Effector CD4-positive, alpha-beta T cell (primary cell): ENCODE measurements around the gene SPP2.

Experiments used
- DNase-seq: peaks from one replicate; pipeline ENCODE4 v3.0.0-alpha.2; 2020

The SPP2 gene

DNA sequence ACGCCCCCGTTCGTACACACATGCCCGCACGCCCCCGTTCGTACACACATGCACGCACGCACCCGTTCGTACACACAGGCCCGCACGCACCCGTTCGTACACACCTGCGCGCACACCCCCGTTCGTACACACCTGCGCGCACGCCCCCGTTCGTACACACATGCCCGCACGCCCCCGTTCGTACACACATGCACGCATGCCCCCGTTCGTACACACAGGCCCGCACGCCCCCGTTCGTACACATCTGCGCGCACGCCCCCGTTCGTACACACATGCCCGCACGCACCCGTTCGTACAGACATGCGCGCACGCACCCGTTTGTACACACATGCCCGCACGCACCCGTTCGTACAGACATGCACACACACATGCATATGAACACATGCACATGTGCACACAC is 45.7 kb downstream of the SPP2 start:
- no peak for DNase-seq

DNA sequence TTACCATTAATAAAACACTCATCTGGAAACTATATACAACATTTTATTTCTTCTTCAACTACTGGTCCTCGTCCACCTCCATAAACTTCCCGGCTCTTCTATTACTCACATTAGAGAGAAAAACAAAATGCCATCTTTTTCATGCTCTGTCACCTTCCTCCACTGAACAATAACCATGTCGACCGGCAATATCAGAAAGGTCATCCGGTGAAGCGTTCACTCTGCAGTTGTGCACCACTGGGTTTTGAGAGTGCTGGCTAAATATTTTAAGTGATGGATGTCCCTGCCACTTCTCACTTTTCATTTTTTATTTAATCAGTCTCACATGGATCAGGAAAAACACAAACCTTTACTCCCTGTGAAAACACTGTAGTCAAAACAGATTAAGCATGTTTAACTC is 48.2 kb downstream of the SPP2 start:
- DNase-seq = no peak

DNA sequence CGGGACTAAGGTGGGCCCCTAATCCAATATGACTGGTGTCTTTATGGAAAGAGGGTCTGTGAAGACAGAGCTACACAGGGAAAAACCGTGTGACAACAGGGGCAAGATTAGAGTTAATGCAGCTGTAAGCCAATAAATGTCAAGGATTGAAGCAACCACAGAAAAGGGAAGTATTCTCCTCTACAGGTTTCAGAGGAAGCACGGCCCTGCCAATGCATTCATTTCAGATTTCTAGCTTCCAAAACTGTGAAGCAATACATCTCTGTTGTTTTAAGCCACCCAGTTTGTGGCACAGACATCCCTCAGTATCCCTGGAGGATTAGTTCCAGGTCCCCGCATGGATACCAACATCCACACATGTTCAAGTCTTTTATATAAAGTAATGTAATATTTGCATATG is 48.8 kb downstream of the SPP2 start:
- no peak for DNase-seq

DNA sequence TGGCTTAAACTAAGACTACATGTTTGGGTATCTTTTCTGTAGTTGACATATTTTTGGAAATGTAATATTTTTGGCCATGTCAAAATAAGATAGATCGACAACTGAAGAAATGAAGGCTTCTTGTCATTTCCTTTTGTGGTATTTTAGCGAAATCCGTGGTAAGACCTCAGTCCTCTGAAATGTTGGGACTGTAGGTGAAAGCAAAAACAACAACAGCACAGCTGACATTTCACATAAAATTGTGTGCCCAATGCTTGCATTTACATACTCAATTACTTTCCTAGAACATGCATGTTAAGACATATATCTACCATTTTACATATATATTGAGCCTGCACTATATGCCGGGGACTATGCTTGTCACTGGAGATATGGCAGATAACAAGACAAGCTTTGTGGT is 50.2 kb downstream of the SPP2 start:
- no peak for DNase-seq

DNA sequence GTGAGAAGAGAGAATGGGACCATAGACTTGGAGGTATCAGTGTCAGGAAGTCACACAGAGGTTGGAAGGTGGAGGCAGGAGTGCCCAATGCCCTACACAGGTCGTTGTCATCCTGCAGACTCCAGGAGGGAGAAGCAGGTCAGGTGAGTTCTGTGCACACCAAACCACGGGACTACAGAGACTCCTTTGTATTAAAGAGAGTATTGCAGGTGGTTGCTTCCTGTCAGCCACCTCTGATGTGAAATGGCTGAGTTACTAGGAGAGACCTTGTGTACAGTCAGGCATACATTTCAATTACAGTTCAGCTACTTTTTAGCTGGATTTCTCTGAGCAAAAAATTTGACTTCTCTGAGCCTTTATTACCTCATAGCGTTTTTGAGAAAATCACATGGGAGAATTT is 51.6 kb downstream of the SPP2 start:
- DNase-seq = no peak

DNA sequence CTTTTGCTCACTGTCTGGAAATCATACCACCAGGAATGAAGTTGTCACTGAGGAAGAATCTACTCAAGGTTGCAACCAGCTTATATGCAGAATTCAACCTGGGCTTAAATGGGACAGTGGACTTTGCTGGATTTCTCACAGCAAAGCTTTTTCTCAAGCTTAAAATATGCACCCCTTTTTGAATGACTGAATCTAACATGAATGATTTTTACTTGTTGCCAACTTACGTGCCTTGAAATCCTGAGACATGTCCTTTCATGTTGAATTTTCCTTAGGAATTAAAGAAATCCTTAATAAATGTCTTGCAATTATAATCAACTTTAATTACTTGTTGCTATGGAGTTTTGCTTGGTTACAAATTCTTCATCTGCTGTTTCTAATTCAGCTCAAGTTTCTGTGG is 57.4 kb downstream of the SPP2 start:
- DNase-seq = no peak

DNA sequence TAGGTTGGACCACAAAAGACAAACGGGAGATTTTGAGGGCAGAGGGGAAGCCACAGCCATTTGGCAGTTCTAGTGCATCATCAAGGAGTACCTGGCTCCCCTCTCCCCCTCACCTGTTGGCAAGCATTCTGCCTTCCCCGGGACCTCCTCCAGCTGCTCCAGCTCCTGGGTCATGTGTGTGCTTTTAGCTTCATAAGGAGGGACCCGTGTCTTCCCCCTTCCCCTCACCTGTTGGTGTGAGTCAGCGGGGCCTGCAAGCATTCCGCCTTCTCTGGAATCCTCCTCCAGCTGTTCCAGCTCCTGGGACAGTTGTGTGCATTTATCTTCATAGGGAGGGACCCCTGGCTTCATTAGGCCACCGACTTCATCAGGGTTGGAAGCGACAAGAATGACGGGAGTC is 58.8 kb downstream of the SPP2 start:
- no peak for DNase-seq

DNA sequence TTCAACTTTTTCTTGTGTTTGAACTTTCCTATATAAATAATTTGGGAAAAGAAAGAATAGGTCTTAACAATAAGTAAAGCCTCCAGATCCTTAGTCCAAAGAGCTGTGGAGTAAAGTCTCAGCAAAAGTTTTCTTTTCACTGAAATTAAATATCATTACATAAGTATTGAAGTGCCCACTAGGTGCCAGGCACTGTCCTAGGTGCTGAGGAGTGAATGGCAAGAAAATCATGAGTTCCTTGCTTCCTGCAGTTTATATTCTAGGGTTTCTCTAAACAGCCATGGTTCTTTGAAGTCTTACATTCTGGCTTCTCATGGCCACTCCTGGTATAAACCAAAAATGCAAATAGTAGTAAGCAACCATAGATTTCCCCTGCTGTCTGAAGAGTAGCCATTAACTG is 59.7 kb downstream of the SPP2 start:
- no peak for DNase-seq

DNA sequence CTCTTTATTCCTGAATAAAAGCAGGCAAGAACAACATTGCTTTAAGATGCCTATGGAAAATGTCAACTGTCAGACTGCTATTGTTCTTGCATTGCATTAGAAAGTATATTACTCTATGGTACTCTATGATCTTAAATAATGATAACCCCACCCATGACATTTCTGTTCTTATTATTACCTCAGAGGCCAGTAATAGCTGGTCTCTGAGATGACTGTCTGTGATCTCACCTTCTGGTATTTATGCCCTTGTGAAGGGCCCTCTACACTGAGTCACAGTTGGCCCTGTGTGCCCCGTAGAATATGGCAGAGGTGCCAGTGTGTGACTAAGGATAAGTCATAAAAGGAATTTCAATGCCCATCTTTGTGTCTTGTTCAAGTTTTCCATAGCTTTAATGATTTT is 61.0 kb downstream of the SPP2 start:
- DNase-seq = no peak

DNA sequence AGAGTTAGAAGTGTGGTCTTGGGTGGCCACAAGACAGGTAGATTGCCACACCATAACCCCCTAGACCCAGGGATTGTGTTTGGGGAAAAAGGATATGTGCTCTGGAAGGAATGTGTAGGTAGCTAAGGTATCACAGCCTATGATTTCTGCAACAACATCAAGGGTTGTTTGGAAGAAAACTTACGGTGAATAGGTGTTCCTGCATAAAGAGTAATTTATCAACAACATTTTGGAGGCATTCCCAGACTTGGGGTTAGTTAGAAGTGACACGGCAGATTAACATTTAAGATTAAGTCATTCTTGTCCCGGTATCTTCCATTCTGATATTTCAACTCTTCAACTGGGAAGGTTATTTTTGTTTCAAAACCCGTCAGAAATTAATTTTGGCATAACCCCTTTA is 65.5 kb downstream of the SPP2 start:
- DNase-seq = no peak

DNA sequence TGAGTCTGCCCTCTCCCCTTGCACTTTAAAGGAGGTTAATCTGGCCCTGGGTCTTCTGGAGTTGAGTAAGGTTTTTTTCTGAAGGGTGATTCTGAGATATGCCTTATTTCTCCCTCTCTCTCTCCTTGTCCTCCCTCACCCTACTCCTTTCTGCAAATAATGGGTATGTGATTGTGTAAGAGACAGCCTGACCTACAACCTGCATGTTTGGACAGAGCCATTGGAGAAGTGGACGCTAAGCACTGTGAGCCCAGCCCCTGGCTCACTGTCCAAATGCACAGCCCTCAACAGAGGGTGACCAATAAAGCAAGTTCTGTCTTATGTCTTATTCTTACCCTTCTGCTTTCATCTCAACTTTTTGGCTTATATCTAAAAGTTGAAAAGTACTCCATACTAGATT is 71.5 kb downstream of the SPP2 start:
- no peak for DNase-seq

DNA sequence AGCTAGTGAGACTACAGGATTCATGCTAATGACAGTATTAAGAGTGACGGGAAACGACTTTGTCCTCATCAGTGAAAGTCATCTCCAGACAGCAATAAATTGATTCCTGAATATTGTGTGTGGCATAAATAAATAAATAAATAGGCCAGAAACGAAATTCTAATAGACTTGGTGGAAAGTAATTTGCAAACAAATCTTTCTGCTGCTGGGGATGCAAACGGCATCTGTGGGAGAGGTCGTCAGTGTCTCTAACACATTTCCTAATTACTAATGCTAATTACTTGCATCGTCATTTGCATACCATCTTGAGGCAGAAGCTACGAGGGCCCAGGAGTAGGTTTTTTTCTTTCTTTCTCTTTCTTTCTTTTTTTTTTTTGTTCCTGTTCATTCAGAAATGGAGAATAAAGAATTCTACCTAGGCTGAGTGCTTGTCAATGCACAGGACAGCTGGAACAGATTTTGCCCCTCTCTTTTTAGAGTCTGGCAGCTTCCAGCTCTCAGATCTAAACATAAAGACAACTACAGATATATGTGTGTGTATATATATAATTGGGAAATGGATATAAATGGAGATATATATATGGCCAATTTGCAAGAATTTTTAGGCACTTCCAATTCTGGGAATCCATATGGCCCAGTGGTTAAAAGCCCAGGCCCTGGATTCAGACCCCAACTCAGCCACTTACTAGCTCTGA is 75.1 kb downstream of the SPP2 start:
- no peak for DNase-seq

DNA sequence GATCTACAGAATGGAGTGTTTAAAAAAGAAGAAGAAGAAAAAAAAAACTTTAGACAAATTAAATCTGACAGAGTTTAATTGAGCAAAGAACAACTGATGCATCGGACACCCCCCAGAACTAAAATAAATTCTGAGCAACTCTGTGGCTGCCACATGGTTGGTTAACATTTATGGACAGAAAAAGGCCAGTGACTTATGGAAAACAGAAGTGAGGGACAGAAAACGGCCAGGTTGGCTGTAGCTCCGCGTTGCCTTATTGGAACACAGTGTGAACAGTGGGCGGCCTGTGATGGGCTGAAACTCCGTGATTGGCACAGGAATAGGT is 75.6 kb downstream of the SPP2 start:
- no peak for DNase-seq
